ENCODE data around the gene RRBP1.

Gene RRBP1

DNA sequence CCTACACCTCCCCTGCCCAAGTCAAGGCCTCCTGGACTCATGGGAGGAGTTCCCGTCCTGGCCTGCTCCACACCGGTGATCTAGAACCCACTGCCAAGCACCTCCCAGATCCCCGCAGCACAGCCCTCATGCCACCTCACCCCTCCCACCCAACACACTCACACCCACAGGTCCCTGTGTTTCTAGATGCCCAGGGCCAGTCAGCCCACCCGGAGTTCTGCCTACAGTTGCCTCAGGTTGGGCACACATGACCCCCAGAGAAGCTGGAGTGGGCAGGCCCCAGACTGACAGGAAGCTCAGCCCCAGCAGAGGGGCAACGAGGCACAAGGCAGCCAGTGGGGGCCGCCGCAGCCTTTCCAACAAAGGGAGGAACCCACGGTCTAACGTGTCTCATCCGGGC, 29.6 kb downstream of the RRBP1 start:
- peak overlapping the region; percentile 0 for H3K27ac ChIP-seq (replicated peaks)
- DNase-seq (ENCODE audit: low read depth in 1 of 2, low spot score in 1 of 2) = no peak
- TF ChIP-seq, protein P1, sequence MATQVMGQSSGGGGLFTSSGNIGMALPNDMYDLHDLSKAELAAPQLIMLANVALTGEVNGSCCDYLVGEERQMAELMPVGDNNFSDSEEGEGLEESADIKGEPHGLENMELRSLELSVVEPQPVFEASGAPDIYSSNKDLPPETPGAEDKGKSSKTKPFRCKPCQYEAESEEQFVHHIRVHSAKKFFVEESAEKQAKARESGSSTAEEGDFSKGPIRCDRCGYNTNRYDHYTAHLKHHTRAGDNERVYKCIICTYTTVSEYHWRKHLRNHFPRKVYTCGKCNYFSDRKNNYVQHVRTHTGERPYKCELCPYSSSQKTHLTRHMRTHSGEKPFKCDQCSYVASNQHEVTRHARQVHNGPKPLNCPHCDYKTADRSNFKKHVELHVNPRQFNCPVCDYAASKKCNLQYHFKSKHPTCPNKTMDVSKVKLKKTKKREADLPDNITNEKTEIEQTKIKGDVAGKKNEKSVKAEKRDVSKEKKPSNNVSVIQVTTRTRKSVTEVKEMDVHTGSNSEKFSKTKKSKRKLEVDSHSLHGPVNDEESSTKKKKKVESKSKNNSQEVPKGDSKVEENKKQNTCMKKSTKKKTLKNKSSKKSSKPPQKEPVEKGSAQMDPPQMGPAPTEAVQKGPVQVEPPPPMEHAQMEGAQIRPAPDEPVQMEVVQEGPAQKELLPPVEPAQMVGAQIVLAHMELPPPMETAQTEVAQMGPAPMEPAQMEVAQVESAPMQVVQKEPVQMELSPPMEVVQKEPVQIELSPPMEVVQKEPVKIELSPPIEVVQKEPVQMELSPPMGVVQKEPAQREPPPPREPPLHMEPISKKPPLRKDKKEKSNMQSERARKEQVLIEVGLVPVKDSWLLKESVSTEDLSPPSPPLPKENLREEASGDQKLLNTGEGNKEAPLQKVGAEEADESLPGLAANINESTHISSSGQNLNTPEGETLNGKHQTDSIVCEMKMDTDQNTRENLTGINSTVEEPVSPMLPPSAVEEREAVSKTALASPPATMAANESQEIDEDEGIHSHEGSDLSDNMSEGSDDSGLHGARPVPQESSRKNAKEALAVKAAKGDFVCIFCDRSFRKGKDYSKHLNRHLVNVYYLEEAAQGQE (IDR thresholded peaks at IDR 0.05; ENCODE audit: insufficient replicate concordance, low read depth) = no peak
- TF ChIP-seq SPI1 (IDR thresholded peaks at IDR 0.05; ENCODE audit: borderline replicate concordance, low read depth) (no peak), GABPA (IDR thresholded peaks at IDR 0.05; ENCODE audit: low read depth) (no peak)
- TF ChIP-seq, protein P2, sequence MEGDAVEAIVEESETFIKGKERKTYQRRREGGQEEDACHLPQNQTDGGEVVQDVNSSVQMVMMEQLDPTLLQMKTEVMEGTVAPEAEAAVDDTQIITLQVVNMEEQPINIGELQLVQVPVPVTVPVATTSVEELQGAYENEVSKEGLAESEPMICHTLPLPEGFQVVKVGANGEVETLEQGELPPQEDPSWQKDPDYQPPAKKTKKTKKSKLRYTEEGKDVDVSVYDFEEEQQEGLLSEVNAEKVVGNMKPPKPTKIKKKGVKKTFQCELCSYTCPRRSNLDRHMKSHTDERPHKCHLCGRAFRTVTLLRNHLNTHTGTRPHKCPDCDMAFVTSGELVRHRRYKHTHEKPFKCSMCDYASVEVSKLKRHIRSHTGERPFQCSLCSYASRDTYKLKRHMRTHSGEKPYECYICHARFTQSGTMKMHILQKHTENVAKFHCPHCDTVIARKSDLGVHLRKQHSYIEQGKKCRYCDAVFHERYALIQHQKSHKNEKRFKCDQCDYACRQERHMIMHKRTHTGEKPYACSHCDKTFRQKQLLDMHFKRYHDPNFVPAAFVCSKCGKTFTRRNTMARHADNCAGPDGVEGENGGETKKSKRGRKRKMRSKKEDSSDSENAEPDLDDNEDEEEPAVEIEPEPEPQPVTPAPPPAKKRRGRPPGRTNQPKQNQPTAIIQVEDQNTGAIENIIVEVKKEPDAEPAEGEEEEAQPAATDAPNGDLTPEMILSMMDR (IDR thresholded peaks at IDR 0.05; ENCODE audit: insufficient read depth, low read length) = no peak
- no peak overlapping the region for H3K4me3 ChIP-seq (replicated peaks; ENCODE audit: insufficient read depth, low read length)
- no peaks in the 10 kb centered on the region for H3K27me3 ChIP-seq (ENCODE audit: insufficient read depth, poor library complexity, severe bottlenecking)

DNA sequence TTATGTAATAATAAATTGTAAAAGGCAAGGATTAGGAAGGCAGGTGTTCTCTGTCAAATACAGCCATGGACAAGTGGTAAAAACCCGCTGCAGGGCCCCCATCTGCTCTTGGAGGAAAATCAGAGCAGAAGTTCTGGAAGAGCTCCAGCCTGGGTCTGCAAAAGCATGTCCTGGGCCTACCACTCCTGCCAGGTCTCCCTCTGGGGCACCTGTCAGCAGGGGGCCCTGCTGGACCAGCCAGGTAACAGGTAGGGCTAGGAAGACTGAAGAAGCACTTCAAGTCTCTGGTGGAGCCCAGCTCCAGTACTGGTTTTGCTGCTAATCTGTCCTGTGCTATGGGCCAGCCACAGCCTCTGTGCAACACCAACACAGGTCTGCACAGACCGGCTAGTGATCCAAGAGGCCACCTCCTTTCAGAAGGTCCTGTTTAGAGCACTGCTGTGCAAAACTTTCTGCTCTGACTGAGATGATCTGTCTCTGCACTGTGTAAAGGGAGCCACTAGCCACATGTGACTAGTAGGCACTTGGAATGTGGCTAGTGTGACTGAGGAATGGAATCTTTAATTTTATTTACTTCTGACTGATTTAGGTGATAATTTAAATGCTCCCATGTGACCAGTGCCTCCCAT, 30.2 kb downstream of the RRBP1 start:
- Histone ChIP-seq H3K4me3 (replicated peaks; ENCODE audit: insufficient read depth, low read length) (no peak overlapping the region), H3K27me3 (ENCODE audit: insufficient read depth, poor library complexity, severe bottlenecking) (no peaks in the 10 kb centered on the region), H3K27ac (replicated peaks) (peak overlapping the region; percentile 0)
- DNase-seq (ENCODE audit: low read depth in 1 of 2, low spot score in 1 of 2) = no peak
- no peak for TF ChIP-seq POLR2AphosphoS5 (IDR thresholded peaks at IDR 0.05; ENCODE audit: low read depth)
- TF ChIP-seq SPI1 (IDR thresholded peaks at IDR 0.05; ENCODE audit: borderline replicate concordance, low read depth) = no peak
- TF ChIP-seq, protein P2 (IDR thresholded peaks at IDR 0.05; ENCODE audit: insufficient read depth, low read length) = no peak
- TF ChIP-seq GABPA (IDR thresholded peaks at IDR 0.05; ENCODE audit: low read depth) = no peak
- TF ChIP-seq, protein P1 (IDR thresholded peaks at IDR 0.05; ENCODE audit: insufficient replicate concordance, low read depth) = no peak

DNA sequence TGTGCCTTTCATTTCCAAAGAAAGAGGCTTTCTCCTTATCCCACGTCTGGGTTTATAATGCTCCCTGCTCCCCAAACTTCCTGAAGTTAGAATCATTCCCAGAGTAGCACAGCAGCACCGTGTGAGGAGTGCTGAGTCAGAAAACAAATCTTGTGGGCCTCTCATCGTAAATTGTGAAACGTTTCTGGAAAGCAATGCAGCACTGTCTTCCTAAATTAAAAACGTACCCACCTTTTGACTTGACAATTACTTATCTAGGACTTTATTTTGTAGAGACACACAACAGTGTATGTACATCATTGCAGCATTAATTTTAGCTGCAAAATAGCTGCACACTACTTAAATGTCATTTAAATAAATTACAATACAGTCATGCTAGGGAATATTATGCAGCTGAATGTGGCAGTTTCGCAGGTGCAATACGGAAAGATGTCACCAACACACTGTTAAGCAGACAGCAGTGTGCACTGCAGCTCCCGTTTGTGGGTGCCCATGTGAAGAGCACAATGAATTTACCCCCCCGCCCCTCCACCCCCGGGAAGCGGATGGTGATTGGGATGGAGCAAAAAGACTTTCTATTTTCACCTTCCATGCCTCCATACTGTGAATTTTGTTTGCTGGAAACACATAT, 30.8 kb downstream of the RRBP1 start:
- H3K27ac ChIP-seq (replicated peaks) = peak overlapping the region; percentile 90
- H3K4me3 ChIP-seq (replicated peaks; ENCODE audit: insufficient read depth, low read length) = no peak overlapping the region
- TF ChIP-seq, protein P2 (IDR thresholded peaks at IDR 0.05; ENCODE audit: insufficient read depth, low read length) = no peak
- no peak for TF ChIP-seq SPI1 (IDR thresholded peaks at IDR 0.05; ENCODE audit: borderline replicate concordance, low read depth)
- TF ChIP-seq GABPA (IDR thresholded peaks at IDR 0.05; ENCODE audit: low read depth) = no peak
- TF ChIP-seq POLR2AphosphoS5 (IDR thresholded peaks at IDR 0.05; ENCODE audit: low read depth) = no peak
- TF ChIP-seq, protein P1 (IDR thresholded peaks at IDR 0.05; ENCODE audit: insufficient replicate concordance, low read depth) = no peak
- no peaks in the 10 kb centered on the region for H3K27me3 ChIP-seq (ENCODE audit: insufficient read depth, poor library complexity, severe bottlenecking)
- no peak for DNase-seq (ENCODE audit: low read depth in 1 of 2, low spot score in 1 of 2)

Measured in HL-60 (cell line).